Mesenteric fat pad (tissue), 1 donor: ENCODE data around the gene CSNK2A1. TPM values are rescaled to one million over a fixed set of nuclear protein-coding genes. Genes with fewer than 3 reads are reported as not detected.
"Not testable (repeated sequence)": the region's sequence is repeated elsewhere in the genome, so short reads cannot be mapped to it uniquely, and the experiment has no call there.

Source experiments
- DNase-seq: peaks from one replicate; pipeline ENCODE4 v3.0.0-alpha.2; 2020; ENCODE audit warnings: low spot score
- total RNA-seq: library from RNA; stranded (reverse); fragmentation: NEBNext Ultra II Directional; extraction: Animal tissue kit (Norgen Biotek cat#: 25700); gene quantifications from one replicate; pipeline ENCODE4 v1.2.1, GENCODE V29; 2021
- donor health status: DM: yes; HTN: yes; CAD: no.

CSNK2A1 gene
- total RNA-seq, 1 donor from 2014 or later: 132 TPM

DNA sequence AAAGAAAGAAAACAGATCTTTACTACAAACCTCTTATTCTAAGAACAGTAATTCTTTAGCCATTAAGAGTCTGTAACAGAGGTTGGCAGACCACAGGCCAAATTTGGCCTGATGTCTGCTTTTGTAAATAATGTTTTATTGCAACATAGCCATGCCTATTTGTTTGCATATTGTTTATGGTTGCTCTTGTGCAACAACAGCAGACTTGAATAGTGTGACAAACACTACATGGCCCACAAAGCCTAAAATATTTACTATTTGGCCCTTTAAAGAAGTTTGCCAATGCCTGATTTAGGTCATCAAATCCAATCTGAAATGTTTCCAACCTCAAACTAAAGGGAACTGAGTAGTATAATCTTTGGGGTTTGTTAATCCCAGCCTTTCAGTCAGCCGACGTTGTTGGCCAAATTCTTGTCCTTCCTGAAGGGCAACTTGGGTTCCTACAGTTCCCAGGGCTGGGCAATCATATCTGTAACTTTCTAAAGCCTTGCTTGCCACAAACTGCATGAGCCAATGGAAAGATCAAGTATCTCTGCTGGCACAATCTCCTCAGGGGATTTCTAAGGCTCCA is 47.4 kb downstream of the CSNK2A1 start:
- no peak for DNase-seq

DNA sequence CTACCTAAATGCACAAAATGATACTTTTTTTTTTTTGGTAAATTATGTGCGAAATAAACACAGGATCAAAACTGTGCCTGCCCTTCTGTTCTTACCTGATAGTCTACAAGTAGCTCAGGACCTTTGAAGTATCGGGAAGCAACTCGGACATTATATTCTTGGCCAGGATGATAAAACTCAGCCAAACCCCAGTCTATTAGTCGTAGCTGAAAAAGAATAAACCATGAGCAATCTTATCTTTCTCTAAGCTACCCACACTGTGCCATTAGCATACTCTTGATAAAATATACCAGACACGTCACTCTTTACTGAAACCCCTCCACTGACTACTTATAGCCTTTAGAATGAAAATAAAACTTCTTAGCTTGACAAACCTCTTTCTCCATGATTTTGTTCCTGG is 51.4 kb downstream of the CSNK2A1 start:
- no peak for DNase-seq

DNA sequence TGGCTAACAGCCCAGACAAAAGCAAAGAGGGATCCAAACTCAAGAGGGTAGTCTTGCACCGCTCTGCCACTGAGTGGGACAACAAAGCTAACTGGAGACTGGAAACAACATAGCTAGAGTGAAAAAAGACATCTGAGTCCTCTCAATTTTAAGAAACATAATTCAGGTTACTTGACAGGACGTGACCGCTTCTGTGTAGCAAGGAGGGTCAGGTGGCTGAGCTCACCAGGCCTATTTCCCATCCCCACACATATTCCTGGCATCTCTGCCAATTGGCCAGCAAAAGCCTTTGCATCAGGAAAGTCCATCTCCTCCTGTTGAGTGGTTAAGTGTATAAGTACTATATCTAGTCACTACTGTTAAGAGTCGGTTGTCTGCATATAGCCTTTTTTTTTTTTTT is 55.9 kb downstream of the CSNK2A1 start:
- DNase-seq: no peak

DNA sequence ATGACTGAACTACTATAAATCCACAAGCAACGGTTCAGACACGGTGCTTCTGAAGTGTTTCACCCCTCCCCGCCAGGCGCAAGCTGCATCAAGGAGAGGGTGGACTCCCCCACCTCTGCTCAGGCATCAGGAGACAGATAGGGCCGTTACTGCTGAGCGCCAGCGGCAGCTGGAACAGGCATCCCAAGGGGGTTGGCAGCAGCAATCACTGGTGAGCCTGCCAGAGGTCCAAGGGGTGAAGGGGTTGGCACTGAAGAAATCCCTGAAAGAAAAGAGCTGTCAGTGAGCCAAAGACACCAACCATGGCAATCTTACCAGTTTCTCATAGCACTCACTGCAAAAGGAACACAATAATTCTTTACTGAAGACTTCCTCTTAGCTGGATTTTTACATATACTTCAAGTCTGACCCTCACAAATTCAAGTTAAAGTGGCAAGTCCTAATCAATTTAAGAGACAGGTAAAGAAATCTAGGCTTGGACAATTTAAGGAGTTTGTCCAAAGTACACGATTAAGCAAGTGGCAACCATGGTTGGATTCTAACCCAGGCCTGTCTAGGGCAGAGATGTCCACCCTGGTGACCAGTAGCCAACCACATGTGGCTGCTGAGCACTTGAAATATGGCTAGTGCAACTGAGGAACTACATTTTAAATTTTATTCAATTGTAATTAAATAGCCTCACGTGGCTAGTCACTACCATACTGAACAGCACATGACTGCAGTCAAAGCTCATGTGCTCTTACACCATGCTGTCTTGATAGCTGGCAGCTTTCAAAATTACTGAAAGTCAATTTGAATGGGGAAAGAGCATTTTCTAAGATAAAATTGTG is 59.6 kb downstream of the CSNK2A1 start:
- no peak for DNase-seq

DNA sequence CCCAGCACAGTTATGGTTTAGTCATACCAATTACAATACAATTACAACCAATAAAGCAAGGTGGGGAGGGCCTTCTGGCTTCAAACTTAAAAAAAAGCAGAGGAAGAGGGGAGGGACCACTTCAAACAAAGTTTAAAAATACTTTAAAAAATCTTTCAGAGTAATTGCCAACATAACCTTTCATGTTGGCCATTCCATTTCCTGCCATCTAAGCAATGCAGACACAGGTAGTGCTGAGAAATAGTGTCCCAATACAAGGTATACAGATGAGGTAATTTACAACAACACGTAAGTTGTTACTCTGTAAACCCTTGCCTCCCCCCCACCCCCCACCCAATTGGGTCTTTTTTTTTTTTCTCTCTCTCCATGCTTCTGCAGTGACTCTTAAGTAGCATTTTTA is 62.4 kb downstream of the CSNK2A1 start:
- no peak for DNase-seq

DNA sequence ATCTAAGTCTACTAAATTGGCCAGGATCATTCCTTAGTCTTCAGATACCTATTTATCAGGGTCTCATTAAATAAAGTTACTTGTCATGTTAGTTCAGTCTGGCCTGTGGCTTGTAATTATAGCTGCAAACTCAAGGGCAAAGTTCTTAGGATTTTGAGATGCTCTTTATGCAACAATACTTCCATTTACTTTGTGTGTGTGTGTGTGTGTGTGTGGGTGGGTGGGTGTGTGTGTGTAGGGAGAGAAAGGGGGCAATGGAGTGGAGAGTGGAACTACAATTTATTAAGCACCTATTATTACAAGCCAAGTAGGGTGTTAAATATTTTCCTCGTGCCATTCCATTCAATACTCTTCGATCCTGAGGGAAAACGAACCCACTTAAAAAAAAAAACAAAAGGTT is 63.5 kb downstream of the CSNK2A1 start:
- DNase-seq: no peak

DNA sequence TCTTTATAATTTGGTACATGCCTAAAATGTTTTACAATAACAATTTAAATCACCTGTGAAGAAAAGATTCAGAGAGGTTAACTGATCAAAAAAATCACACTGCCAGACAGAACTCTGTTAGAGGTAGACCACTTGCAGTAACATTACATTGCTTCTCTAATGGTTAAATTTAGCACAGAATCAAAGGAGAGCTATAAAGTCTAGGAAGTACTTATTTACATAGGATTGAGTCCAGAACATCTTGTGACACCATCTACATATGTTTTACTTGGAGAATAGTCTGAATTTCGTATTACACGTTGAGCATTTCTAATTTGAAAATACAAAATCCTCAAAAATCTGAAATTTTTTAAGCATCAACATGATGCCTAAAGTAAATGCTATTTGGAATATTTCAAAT is 64.1 kb downstream of the CSNK2A1 start:
- no peak for DNase-seq

DNA sequence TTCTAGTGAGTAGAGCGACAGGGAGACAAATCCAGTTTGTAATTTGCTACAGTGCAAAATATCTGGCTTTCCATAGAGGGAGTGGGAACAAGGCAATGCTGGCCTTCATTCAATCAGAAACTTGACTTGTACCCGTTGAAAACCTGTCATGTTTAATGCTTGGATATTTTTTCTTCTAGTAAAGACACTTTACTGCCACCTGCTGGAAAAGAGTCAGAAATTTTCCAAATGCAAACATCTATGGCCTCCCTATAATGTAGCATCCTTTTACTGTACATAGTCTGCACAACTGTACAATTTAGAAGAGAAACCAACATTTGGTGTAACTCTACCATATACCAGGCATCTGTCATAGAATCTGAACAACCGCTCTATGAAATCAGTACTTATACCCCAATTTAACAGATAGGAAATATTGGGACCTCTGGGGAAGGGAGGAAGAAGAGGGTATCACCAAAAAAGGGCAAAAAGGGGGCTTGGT is 64.6 kb downstream of the CSNK2A1 start:
- no peak for DNase-seq

DNA sequence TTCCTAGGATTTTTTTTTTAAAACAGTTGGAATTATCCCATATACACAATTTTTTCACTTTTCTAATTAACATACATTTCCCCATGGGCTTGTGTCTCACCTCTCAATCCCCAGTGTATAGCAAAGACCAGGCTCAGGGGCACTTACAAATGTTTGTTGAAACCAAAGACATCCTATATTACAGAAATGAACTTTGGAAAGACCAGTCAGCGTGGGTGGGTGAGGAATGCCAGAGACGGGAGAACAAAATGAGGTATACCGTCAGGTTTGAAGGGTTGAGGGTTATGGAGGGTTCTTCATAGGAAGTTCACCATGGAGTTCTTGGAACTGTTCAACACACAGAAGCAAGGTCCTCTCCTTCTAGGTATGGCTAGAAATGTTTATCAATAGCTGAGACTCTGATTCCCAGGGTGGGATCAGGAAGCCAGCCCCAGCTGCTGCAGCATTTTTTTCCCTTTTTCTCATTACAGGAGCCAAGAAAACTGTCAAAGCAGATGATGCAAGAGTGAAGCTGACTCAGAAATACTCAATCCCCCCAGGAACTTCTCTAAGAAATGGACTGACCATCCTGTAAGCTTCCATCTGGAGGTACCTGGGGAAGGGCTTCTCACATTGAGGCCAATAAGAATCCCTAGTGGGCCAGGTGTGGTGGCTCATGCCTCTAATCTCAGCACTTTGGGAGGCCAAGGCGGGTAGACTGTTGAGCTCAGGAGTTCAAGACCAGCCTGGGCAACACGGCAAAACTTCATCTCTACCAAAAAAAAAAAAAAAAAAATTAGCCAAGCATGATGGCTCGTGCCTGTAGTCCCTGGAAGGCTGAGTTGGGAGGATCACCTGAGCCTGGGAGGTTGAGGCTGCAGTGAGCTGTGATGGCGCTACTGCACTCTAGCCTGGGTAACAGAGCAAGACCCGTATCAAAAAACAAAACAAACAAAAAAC is 65.3 kb downstream of the CSNK2A1 start:
- no peak for DNase-seq

DNA sequence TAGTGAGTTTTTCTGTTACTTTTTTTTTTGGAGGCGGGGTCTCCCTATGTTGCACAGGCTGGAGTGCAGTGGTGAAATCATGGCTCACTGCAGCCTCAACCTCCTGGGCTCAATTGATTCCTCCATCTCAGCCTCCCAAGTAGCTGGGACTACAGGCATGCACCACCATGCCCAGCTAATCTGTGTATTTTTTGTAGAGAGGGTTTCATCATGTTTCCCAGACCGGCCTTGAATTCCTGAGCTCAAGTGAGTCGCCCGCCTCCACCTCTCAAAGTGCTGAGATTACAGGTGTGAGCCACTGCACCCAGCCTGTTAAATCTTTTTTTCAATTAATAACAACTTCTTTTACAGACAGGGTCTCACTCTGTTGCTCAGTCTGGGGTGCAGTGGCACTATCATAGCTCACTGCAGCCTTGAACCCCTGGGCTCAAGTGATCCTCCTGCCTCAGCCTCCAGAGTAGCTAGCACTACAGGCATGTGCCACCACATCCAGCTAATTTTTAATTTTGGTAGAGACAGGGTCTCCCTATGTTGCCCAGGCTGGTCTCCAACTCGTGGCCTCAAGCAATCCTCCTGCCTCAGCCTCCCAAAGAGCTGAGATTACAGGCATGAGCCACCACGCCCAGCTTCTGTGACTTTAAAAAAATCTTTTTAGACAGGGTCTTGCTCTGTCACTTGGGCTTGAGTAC is 66.9 kb downstream of the CSNK2A1 start:
- not testable (repeated sequence) for DNase-seq

DNA sequence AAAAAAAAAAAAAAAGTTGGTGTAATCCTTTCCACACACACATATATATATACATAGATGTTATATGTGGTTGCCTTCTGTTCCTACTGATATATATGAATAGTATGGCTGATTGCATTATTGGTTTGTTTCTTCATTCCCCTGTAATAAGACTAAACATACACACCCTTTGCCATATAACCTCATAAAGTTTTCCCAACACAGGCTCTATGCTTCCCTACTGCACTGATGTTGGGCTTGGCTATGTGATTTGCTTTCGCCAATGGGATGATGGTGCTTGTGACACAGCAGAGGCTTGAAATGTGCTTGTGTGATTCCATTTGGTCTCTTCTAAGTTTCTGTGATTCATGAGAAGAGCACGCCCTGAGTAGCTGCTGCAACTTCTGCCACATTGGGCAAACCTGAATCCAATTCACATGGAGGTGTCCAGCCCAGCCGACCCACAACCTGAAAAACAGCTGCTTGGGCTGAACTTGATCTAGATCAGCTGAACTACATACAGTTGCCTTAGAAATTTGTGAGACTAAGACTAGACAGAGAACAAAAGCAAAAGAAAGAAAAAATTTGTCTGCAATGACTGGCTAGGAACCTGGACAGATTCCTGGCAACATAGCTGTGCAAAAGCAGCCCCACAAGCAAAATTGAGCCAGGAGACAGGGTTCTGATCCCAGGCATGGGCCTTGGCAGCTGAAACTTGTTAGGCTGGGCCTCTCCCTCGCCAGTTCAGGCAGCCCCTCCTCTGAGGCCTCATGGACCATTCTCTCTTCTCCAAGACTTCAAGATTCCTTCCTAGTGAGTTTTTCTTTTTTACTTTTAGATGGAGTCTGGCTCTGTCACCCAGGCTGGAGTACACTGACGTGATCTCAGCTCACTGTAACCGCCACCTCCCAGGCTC is 67.9 kb downstream of the CSNK2A1 start:
- DNase-seq: no peak

DNA sequence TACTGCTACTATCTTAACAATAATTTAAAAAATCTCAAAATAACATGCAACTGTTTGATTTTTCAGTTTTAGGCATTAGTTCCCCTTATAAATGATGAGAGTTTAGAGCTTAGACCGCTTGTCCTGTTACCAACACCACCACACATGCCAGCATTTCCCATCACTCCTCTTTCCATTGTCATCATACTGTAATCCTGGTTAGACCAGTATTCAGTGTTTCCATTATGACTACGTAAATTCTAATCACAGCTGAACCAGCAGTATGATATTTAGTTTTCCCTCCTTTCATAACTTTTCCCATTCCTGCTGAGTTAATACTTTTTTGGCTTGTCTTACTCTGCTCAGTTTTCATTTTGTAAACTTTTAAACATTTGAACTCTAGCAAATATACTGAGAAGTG is 69.0 kb downstream of the CSNK2A1 start:
- no peak for DNase-seq

DNA sequence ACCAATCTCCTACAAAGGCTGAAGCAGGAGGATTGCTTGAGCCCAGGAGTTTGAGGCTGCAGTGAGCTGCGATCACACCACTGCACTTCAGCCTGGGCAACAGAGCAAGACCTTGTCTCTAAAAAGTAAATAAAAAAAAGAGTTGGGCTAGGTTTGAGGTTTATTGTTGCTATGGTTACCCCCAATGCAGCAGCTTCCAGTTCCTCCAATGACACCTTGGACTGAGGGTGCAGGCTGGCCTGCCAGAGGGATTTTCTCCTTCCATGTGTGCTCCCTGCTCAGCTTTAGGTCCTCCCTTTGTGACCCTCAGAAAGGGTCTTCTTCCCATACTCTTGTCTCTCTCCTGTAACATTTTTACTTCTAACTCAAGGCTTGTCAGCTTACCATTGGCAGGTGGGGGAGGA is 70.7 kb downstream of the CSNK2A1 start:
- no peak for DNase-seq

DNA sequence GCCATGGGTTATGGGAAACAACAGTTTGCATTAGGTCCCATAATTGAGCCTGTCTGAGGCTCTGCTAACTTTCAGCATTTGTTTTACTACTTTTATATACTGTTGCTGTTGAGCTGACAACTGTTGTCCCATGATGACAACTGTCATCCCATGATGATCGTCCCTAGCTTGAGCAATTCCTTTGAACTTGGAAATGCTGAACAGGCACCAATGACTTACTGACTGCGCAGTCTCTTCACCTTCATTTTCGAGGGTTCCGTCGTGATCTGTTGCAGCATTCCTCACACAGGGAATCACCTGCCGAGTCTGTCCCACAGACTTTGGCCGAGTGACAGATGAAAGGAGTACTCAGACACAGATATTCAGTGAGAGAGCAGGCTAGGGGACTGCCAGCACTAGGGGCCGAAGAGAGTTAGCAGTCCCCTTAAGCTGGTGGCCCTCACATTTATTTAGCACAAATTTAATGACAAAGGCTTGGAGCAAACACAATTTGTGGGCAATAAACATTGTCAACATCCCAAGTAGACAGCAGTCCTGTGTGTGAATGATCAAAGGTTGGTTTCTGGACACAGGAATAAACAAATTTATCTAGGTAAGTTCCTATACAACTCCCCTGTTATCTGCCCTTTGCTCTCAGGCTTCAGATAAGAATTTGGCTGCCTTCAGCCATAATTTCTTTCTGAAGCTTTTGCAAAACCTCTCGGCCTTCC is 71.3 kb downstream of the CSNK2A1 start:
- no peak for DNase-seq

DNA sequence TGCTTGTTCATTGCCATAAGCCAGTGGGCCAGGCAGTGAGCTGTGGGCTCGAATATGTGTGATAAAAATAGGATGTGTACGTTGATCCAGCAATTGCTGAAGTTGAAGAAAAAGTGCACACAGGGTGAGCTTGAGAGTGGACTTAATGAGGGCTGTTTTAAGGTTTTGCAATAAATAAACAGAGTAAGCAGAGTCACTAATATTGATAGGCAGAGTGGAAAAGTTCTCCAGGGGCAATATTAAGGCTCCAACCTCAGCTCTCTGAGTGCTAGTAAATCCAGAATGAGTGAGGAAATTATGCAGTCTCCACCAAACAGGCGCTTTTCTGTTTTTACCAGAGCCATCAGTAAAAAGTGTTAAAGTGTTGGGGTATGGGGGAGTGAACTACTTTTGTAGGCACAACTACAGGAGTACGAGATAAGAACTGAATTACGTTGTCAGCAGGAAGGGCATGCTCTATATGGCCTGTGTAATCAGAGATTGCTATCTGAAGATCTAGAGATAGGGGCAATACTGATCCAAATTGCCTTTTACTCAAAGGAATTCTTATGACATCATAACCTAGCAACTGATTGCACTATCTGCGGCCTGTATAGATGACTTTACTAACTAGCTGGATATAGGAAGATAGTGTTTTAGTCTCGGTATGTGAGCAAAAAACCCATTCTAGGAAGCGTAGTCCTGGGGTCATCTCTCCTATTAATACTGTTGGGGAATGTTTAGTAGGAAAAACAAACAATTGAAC is 73.7 kb downstream of the CSNK2A1 start:
- DNase-seq: no peak

DNA sequence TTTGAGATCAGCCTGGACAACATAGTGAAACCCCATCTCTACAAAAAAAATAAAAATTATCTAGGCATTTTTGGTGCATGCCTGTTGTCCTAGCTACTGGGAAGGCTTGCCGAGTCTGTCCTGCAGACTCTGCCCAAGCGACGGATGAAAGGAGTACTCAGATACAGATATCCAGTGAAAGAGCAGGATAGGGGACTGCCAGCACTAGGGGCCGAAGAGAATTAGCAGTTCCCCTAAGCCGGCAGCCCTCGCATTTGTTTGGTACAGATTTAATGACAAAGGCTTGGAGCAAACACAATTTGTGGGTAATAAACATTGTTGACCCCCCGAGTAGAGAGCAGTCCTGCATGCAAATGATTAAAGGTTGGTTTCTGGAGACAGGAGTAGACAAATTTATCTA is 75.8 kb downstream of the CSNK2A1 start:
- no peak for DNase-seq

DNA sequence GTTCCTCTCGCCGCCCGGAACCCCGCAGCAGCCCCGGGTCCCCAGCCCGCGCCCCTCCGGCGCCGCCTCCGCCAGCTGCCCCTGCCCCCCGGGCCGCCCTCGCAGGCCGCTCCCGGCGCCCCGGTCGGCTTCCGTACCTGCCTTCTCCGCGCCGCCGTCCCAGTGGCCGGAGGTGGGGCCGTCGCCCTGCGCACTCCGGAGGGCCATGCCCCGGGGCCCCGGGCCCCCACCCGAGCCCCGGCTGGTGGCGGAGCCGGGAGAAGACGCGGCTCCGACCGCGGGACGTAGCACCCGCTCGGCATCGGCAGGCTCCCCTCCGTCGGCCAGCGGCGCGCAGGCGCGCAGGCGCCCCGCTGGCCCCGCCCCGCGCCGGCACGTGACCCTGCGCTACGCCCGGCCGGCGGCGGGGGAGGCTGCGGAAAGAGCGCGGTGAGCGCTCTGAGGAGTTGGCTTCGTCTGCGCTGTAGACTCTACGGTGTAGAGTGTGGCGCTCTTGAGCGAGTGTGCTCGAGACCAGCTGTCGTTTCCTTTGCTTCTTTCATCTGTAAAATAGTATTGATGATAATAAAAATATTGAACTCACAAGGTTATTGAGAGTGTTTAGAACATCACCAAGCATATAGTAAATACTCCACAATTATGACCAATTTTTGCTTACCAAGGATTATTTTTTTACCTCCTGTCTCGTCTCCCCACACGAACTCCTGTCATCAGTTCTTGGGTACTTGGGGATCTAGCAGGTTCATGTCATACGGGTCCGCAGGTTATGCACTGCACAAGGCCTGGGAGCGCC is 81.2 kb downstream of the CSNK2A1 start, which contains the start of gene TBC1D20:
TSS of gene TBC1D20 (minus strand) at position 335 of the 793 bp plus-strand sequence. CDS start at position 207, 128 bp downstream.
- peak; percentile 95 for DNase-seq
